ENCODE measurements around the gene APEH.

DNA sequence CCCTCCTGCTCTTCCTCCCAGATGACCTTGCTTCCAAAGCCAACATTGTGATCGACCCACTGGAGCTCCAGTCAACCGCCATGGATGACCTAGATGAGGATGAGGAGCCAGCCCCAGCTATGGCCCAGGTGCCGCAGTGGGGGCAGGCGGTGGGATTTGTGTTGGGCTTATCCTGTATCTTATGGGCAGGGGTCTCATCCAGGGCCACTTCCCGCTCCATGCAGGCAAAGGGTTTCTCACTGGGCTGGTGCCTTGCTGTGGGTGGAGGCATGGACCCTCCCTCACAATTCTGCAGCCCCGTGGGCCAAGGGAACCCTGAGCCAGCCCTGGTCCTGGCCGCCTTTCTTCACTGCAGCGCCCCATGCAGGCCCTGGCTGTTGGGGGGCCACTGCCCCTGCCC lies 30.5 kb downstream of the APEH start:
- TF ChIP-seq, protein P1, sequence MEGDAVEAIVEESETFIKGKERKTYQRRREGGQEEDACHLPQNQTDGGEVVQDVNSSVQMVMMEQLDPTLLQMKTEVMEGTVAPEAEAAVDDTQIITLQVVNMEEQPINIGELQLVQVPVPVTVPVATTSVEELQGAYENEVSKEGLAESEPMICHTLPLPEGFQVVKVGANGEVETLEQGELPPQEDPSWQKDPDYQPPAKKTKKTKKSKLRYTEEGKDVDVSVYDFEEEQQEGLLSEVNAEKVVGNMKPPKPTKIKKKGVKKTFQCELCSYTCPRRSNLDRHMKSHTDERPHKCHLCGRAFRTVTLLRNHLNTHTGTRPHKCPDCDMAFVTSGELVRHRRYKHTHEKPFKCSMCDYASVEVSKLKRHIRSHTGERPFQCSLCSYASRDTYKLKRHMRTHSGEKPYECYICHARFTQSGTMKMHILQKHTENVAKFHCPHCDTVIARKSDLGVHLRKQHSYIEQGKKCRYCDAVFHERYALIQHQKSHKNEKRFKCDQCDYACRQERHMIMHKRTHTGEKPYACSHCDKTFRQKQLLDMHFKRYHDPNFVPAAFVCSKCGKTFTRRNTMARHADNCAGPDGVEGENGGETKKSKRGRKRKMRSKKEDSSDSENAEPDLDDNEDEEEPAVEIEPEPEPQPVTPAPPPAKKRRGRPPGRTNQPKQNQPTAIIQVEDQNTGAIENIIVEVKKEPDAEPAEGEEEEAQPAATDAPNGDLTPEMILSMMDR (conservative IDR thresholded peaks at IDR 0.05; ENCODE audit: low read depth, low read length): no peak
- no peak for TF ChIP-seq EZH2phosphoT487 (IDR thresholded peaks at IDR 0.05; ENCODE audit: borderline replicate concordance, low read length)
- no peak for TF ChIP-seq EZH2 (IDR thresholded peaks at IDR 0.05; ENCODE audit: low read length, unreplicated experiment)
